Psoas muscle (tissue), 8 donors: ENCODE data around the gene PPBP. TPM values are rescaled to one million over a fixed set of nuclear protein-coding genes. Genes with fewer than 3 reads are reported as not detected.

Experiments
- ATAC-seq, 4 donors: fragments of 200-7000 bp; cut with Tn5 transposase; one replicate each; pipeline ENCODE4 v1.9.1; 2020; ENCODE audit warnings: moderate library complexity in 3 of 4, mild to moderate bottlenecking in 2 of 4
- DNase-seq, 2 donors: peaks; one replicate each; pipeline ENCODE4 v3.0.0-alpha.2; 2020
- H3K27ac ChIP-seq: fragments of 200-600 bp; one replicate; pipeline ENCODE4 v1.8.0; 2022
- H3K27me3 ChIP-seq, 3 donors: fragments of 200-600 bp in 1 of 3; one replicate each; pipeline versions ENCODE4 v1.6.1 to v1.8.0; 2013 to 2022; ENCODE audit warnings: low read length in 2 of 3, mild to moderate bottlenecking in 2 of 3, moderate library complexity in 1 of 3; ENCODE audit not compliant: insufficient read depth in 3 of 3
- H3K36me3 ChIP-seq, 2 donors: fragments of 200-600 bp in 1 of 2; one replicate each; pipeline versions ENCODE4 v1.6.1 to v1.8.0; 2013 to 2022; ENCODE audit warnings: low read depth in 1 of 2, mild to moderate bottlenecking in 1 of 2, moderate library complexity in 1 of 2; ENCODE audit not compliant: insufficient read depth in 1 of 2
- H3K4me1 ChIP-seq: fragments of 200-600 bp; one replicate; pipeline ENCODE4 v1.8.0; 2022
- H3K4me3 ChIP-seq: fragments of 200-600 bp; one replicate; pipeline ENCODE4 v1.8.0; 2022; ENCODE audit warnings: mild to moderate bottlenecking
- H3K9me3 ChIP-seq: fragments of 200-600 bp; one replicate; pipeline ENCODE4 v1.8.0; 2022
- CTCF ChIP-seq: fragments of 200-600 bp; IDR thresholded peaks from one replicate; pipeline ENCODE4 v1.8.0; 2022; ENCODE audit warnings: antibody characterized with exemption
- WGBS, 3 donors: extraction: QIAGEN DNeasy Blood & Tissue Kit; methylation state at CpG; one replicate each; pipeline versions ENCODE4 v1.1.6 to v1.1.7; 2013; 5-methylcytosine and 5-hydroxymethylcytosine counted together
- intact Hi-C, 2 donors: fragments of 100-400 bp; cut with DNase I; formaldehyde crosslinking; loops; one replicate each; pipeline versions ENCODE4 v1.11.0 to v1.14.2; 2022
- long read RNA-seq, 2 donors: library from polyadenylated mRNA; unstranded; transcript quantifications; one replicate each; pipeline ENCODE4 v2.0.0, GENCODE V29; 2021
- polyA plus RNA-seq, 3 donors: library from polyadenylated mRNA; stranded (reverse); fragments of 200-250 nt; gene quantifications; one replicate each; pipeline ENCODE4 v1.2.3, GENCODE V29; 2013
- total RNA-seq, 4 donors: library from RNA; stranded (reverse); fragmentation: NEBNext Ultra II Directional in 2 of 4; extraction: Animal tissue kit (Norgen Biotek cat#: 25700) in 2 of 4; gene quantifications; one replicate each; pipeline versions ENCODE4 v1.2.1 to v1.2.4, GENCODE V29; 2021 to 2023
- donor health status: healthy with polysubstance abuse.
- donor health status: DM: no; HTN: no; CAD: no; lungs with moderate emphysema.
- donor health status: Bipolar disorder and iron deficiency.
- donor health status: healthy.
- donor health status: DM: yes; HTN: yes; CAD: no.
- donor health status: DM: no; HTN: no; CAD: no.
- donor health status: DM: no; HTN: no; CAD: no.
- donor health status: DM: yes; HTN: yes; CAD: no.

The PPBP gene
- 1 to 10 TPM in 2 of 4 donors, under 1 TPM in 1, not detected in 1; 0.44 to 2.5 (median 1.4) TPM for total RNA-seq
- not detected for polyA plus RNA-seq
- long read RNA-seq, donor 1: 0 reads
- long read RNA-seq, donor 2: 0 reads

GRCh38 chr4:73988061-73988460 lies at the start of gene PPBP:
Gene PPBP (minus strand): TSS chr4:73988190. CDS start chr4:73988103, 87 bp downstream.
- ATAC-seq: no peak
- WGBS, 3 donors: 83 to 95% (median 84%) methylated on average over 2 of the region's 2 CpGs

GRCh38 chr4:74037076-74037955 lies 49.3 kb upstream of the PPBP start:
- ATAC-seq (no peak), DNase-seq (no peak)
- Histone ChIP-seq H3K27ac (no peak overlapping the region), H3K4me1 (peaks cover 5% of the 10 kb centered on the region), H3K4me3 (peak overlapping the region; percentile 71), H3K36me3 (no peaks in the 10 kb centered on the region), H3K9me3 (no peaks in the 10 kb centered on the region), H3K27me3 (peaks cover 0 to 24% (median 3%) of the 10 kb centered on the region in 3 donors)
- TF ChIP-seq CTCF: no peak
- intact Hi-C loops: loop anchor here in 1 of 2 donors (5.0 kb wide), 1 partner anchor 55 kb away; no protein-coding TSS in a partner anchor
- WGBS, 3 donors: 47 to 64% (median 53%) methylated on average over 4 of the region's 4 CpGs

More at GRCh38 chr4:73988061-73988460, at the start of gene PPBP:
- Histone ChIP-seq H3K36me3 (no peaks in the 10 kb centered on the region), H3K4me1 (no peaks in the 10 kb centered on the region), H3K9me3 (no peaks in the 10 kb centered on the region), H3K4me3 (no peak within 1 kb of the TSS), H3K27me3 (no peaks in the 10 kb centered on the region), H3K27ac (no peak within 1 kb of the TSS)
- no peak for DNase-seq
- TF ChIP-seq CTCF: no peak
- intact Hi-C loops: no loop called here

GRCh38 chr4:74033739-74034138 lies 45.7 kb upstream of the PPBP start:
- Histone ChIP-seq H3K27me3 (peaks cover 0 to 11% (median 1%) of the 10 kb centered on the region in 3 donors), H3K27ac (no peak overlapping the region), H3K4me3 (no peak overlapping the region), H3K36me3 (no peaks in the 10 kb centered on the region), H3K9me3 (no peaks in the 10 kb centered on the region), H3K4me1 (no peaks in the 10 kb centered on the region)
- DNase-seq: no peak
- ATAC-seq: no peak
- intact Hi-C loops: no loop called here
- TF ChIP-seq CTCF: no peak

- no peak overlapping the region for H3K27ac ChIP-seq
- H3K4me1 ChIP-seq: no peaks in the 10 kb centered on the region
- no peak for TF ChIP-seq CTCF
- intact Hi-C loops: no loop called here
- H3K4me3 ChIP-seq: no peak overlapping the region
- ATAC-seq (no peak), DNase-seq (no peak)
- H3K27me3 ChIP-seq: peaks cover 0 to 2% (median 0%) of the 10 kb centered on the region in 3 donors
- H3K36me3 ChIP-seq: no peaks in the 10 kb centered on the region
- H3K9me3 ChIP-seq: no peaks in the 10 kb centered on the region
These were observed 44.1 kb upstream of the PPBP start for GRCh38 chr4:74032064-74032463.
